HG02884 (cell line): Measurements from ENCODE around the gene GPRIN3.
"Not testable (repeated sequence)": the region's sequence is repeated elsewhere in the genome, so short reads cannot be mapped to it uniquely, and the experiment has no call there.

Source experiments
- ATAC-seq: cut with Tn5 transposase; IDR thresholded peaks from one replicate; pipeline ENCODE4 v1.9.1; 2021; ENCODE audit warnings: mild to moderate bottlenecking, moderate library complexity; ENCODE audit not compliant: unreplicated experiment

The GPRIN3 gene

GRCh38 chr4:89314291-89314690 lies 6.7 kb upstream of the GPRIN3 start:
- no peak for ATAC-seq

DNA sequence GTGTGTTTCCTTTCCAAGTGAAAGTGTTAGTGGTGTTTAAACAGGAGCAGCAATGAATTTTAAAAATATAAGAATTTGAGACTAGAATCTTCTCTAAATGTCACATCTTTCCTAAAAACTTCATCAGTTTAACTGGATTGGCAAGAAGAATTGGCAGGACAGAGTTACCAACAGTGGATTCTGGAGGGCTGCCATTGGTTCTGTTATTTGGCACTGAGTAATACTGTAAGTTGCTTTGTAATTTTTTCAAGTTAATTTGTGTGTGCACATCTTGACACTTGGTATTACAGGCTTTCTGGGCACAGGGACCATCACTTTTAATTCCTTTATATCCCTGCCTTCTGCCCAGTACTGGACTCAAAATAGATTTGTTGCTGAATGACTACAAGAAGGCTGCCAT lies 4.5 kb upstream of the GPRIN3 start:
- ATAC-seq, result no peak

- ATAC-seq, result no peak
Observed at GRCh38 chr4:89311433-89311832, 3.8 kb upstream of the GPRIN3 start.

DNA sequence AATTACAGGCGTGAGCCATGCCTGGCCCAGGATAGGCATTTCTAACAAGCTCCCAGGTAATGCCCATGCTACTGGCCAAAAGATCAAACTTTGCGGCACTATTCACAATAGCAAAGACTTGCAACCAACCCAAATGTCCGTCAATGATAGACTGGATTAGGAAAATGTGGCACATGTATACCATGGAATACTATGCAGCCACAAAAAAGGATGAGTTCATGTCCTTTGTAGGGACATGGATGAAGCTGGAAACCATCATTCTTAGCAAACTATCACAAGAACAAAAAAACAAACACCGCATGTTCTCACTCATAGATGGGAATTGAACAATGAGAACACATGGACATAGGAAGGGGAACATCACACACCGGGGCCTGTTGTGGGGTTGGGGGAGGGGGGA lies 1.6 kb upstream of the GPRIN3 start:
- not testable (repeated sequence) for ATAC-seq

GRCh38 chr4:89308161-89308500 lies 531 bp upstream of the GPRIN3 start:
- ATAC-seq, result peak; percentile 8

GRCh38 chr4:89307178-89307445 lies 488 bp downstream of the GPRIN3 start:
- ATAC-seq, result no peak

- no peak for ATAC-seq
Observed at GRCh38 chr4:89306486-89307177, 968 bp downstream of the GPRIN3 start.

- no peak for ATAC-seq
Observed at GRCh38 chr4:89305712-89306437, 1.7 kb downstream of the GPRIN3 start.

DNA sequence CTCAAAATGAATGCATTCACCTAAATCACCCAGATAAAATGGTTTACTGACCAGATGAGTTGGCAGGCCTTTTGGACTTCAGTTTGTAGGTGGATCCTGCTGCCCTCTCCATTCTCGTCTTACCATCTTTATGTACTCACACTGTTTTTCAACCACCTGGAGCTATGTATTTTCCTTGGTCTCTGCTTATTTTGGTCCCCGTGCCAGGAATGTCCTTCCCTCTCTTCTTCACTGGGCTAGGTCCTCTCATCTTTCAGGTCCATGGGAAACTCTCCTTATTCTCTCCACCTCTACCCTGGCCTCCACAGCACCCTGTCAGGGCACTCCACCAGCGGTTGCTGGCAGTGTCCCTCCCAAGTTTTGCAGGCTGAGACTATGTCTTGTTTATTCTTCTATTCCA lies 2.6 kb downstream of the GPRIN3 start:
- no peak for ATAC-seq

DNA sequence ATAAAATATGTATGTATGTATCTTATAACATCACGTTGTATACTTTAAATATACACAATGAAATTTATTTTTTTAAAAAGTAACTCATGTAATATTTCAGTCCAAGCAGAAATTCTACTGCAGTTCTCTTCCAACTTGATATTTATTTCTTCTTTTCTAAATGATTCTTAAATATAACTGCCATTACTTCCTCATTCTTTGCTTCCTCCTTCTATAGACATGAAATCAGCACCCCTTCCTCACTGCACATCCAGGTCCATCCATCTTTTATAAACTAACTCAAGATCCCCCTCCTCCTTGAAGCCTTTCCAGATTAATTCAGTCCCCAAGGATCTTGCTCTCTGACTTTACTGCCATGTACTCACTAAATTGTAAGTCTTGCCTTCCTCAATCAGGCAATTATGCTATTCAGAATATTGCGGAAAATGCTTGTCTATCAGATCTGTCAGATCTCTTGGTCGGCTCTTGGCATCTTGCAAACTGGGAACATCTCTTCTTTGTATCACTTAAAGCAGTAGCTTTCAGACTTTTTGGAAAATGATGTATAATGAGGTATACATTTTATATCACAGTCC lies 3.7 kb downstream of the GPRIN3 start:
- ATAC-seq, result no peak

DNA sequence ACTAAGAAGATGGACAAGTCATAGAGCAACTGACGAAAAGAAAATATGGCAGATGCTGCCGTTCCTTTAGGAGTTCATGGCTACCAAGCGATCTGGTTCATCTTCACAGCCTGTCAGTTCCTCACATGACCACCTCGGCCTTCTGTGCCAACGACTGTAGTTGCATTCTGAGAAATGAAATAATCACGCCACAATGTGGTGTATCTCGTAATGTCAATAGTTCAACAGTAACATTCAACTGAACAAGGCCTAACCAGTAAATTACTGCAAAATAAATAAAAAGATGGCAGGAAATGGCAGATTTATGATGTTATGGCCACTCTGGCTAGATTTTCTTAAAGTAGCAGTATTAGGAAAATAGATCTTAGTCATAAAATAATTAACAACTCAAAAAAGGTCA lies 4.4 kb downstream of the GPRIN3 start:
- ATAC-seq, result no peak

GRCh38 chr4:89301902-89302301 lies 5.7 kb downstream of the GPRIN3 start:
- no peak for ATAC-seq

- ATAC-seq, result no peak
Observed at GRCh38 chr4:89301003-89301402, 6.6 kb downstream of the GPRIN3 start.

DNA sequence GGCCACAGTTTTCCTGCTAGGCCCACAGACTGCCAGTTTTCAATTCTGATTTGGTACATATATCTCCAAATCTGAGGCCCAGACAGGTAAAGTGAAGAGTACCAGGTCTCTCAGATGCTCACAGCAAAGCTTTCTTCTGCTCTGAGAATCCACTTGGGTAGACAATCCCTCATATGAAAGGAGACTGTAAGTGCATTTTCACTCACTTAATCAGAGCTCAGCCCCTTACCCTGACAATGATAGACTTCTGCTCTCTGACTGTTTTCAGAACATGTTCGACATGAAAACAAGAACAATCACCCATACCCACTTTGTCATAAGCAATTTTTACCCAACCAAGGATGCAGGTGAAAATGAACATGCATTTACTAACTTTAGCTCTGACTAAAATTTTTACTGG lies 7.1 kb downstream of the GPRIN3 start:
- ATAC-seq, result no peak

- ATAC-seq, result no peak
Observed at GRCh38 chr4:89300060-89300459, 7.5 kb downstream of the GPRIN3 start.

DNA sequence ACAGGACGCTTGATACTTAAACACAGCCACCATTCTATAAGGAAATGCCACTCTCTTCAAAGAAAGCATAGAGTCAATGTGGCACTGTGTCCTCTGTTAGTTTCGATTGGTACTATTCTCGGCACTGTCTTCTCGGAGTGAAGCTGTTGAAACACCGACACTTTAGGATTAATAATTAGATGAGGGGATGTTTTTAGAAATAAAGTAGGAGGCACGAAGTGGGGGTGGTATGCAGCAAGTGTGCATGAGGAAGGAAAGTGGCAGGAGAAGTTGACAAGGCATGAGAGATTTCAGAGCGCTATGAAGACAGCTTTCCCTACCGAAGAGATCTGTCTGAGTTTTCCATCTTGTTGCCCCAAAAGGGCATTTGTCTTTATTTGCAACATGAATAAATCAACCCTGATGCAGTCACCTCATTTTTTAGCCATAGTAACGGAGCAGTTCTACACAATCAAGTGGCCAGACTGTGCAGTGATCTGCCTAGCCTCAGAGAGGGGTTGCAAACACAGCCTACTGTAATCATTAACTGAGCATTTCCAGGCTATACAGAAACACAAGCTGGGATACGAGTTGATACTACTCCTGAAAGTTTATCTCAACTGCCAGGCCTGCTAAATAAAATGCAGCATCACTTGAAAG lies 8.3 kb downstream of the GPRIN3 start:
- ATAC-seq, result no peak

- ATAC-seq, result no peak
Observed at GRCh38 chr4:89298788-89299152, 8.8 kb downstream of the GPRIN3 start.

DNA sequence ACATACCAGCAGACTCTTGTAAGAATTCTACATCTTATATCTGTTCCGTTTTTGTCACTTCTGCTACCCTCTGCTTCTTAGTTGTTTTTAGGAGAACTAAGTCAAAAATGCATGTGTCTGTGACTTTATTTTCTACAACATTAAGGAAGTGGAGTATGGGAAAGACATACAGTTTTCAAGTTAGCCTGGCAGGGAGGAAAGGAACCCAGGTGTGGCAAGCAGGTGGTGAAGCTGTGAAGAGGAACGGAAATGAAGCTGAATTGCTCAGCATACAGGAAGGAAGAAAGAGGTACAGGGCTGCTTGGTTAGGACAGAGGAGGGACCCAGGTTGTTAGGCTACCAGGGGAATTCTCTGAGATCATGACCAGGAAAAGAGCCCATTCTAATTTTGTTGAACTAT lies 9.4 kb downstream of the GPRIN3 start:
- ATAC-seq, result no peak

DNA sequence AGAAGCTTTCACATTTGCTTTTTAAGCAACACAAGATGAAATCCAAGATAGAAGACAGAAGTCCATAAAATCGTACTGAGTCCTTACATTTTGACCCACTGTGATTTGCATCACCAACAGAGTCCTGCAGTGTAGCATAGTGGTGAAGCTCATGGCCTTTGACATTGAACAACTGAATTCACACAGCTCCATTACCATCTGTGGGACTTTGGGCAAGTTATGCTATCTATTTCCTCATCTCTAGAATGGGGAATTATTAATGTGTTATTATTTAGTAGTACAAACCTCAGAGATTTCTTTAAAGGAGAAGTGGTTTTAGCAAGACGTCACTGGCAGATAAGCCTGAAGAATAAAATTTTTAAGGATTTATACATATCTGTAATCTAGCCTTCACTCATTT lies 10.7 kb downstream of the GPRIN3 start:
- ATAC-seq, result no peak

GRCh38 chr4:89296399-89296798 lies 11.2 kb downstream of the GPRIN3 start:
- ATAC-seq, result no peak

- no peak for ATAC-seq
Observed at GRCh38 chr4:89295415-89295927, 12.1 kb downstream of the GPRIN3 start.
